Measurements from ENCODE around the gene N4BP2. TPM values are rescaled to one million over a fixed set of nuclear protein-coding genes. Genes with fewer than 3 reads are reported as not detected.
"Not testable (repeated sequence)": the region's sequence is repeated elsewhere in the genome, so short reads cannot be mapped to it uniquely, and the experiment has no call there.

N4BP2 gene
- total and polyA plus RNA-seq, 5 donors: 0.86 to 7.3 (median 6.1) TPM

GRCh38 chr4:40087799-40088366 is 31.2 kb downstream of the N4BP2 start:
- Histone ChIP-seq H3K27me3 (ENCODE audit: control insufficient read depth, insufficient read depth) (no peaks in the 10 kb centered on the region), H3K4me1 (ENCODE audit: control insufficient read depth, insufficient read depth, low read length) (no peaks in the 10 kb centered on the region), H3K27ac (ENCODE audit: low read length) (no peak overlapping the region), H3K4me3 (ENCODE audit: low read length) (no peak overlapping the region), H3K9me3 (ENCODE audit: control insufficient read depth, low read length) (no peaks in the 10 kb centered on the region)
- ATAC-seq (no peak), DNase-seq (no peak)
- WGBS: 90% methylated on average over 10 of the region's 10 CpGs
- intact Hi-C loops (cut with DNase I): no loop called here

GRCh38 chr4:40093400-40093799 is 36.8 kb downstream of the N4BP2 start:
- H3K27me3 ChIP-seq (ENCODE audit: control insufficient read depth, insufficient read depth); intact Hi-C loops (cut with DNase I); H3K4me3 ChIP-seq (ENCODE audit: low read length); H3K27ac ChIP-seq (ENCODE audit: low read length); H3K4me1 ChIP-seq (ENCODE audit: control insufficient read depth, insufficient read depth, low read length); H3K9me3 ChIP-seq (ENCODE audit: control insufficient read depth, low read length); ATAC-seq; DNase-seq: not testable (repeated sequence)
- 97% methylated on average over 10 of the region's 10 CpGs for WGBS

GRCh38 chr4:40099010-40099409 is 42.4 kb downstream of the N4BP2 start:
- 92% methylated on average over 8 of the region's 8 CpGs for WGBS
- no peak overlapping the region for H3K27ac ChIP-seq (ENCODE audit: low read length)
- ATAC-seq (no peak), DNase-seq (no peak)
- H3K4me1 ChIP-seq (ENCODE audit: control insufficient read depth, insufficient read depth, low read length): no peaks in the 10 kb centered on the region
- H3K4me3 ChIP-seq (ENCODE audit: low read length): no peak overlapping the region
- H3K27me3 ChIP-seq (ENCODE audit: control insufficient read depth, insufficient read depth): no peaks in the 10 kb centered on the region
- no peaks in the 10 kb centered on the region for H3K9me3 ChIP-seq (ENCODE audit: control insufficient read depth, low read length)
- intact Hi-C loops (cut with DNase I): no loop called here

GRCh38 chr4:40107150-40107549 is 50.5 kb downstream of the N4BP2 start:
- DNase-seq; H3K9me3 ChIP-seq (ENCODE audit: control insufficient read depth, low read length); ATAC-seq; H3K4me1 ChIP-seq (ENCODE audit: control insufficient read depth, insufficient read depth, low read length); intact Hi-C loops (cut with DNase I); H3K27ac ChIP-seq (ENCODE audit: low read length); H3K4me3 ChIP-seq (ENCODE audit: low read length); H3K27me3 ChIP-seq (ENCODE audit: control insufficient read depth, insufficient read depth): not testable (repeated sequence)
- over 99% methylated on average over 4 of the region's 4 CpGs for WGBS

- intact Hi-C loops (cut with DNase I): no loop called here
- Histone ChIP-seq H3K4me1 (ENCODE audit: control insufficient read depth, insufficient read depth, low read length) (no peaks in the 10 kb centered on the region), H3K27me3 (ENCODE audit: control insufficient read depth, insufficient read depth) (no peaks in the 10 kb centered on the region), H3K9me3 (ENCODE audit: control insufficient read depth, low read length) (no peaks in the 10 kb centered on the region), H3K4me3 (ENCODE audit: low read length) (no peak overlapping the region), H3K27ac (ENCODE audit: low read length) (no peak overlapping the region)
- DNase-seq (no peak), ATAC-seq (no peak)
- WGBS: 98% methylated on average over 3 of the region's 3 CpGs
Measured at GRCh38 chr4:40112027-40112792, 55.6 kb downstream of the N4BP2 start.

GRCh38 chr4:40114206-40114605 is 57.6 kb downstream of the N4BP2 start:
- 87% methylated on average over 1 of the region's 1 CpG for WGBS
- H3K27me3 ChIP-seq (ENCODE audit: control insufficient read depth, insufficient read depth): no peaks in the 10 kb centered on the region
- no peak for ATAC-seq

GRCh38 chr4:40118861-40119260 is 62.2 kb downstream of the N4BP2 start:
- Histone ChIP-seq H3K4me3 (ENCODE audit: low read length) (no peak overlapping the region), H3K9me3 (ENCODE audit: control insufficient read depth, low read length) (no peaks in the 10 kb centered on the region), H3K27me3 (ENCODE audit: control insufficient read depth, insufficient read depth) (no peaks in the 10 kb centered on the region), H3K4me1 (ENCODE audit: control insufficient read depth, insufficient read depth, low read length) (no peaks in the 10 kb centered on the region), H3K27ac (ENCODE audit: low read length) (no peak overlapping the region)
- intact Hi-C loops (cut with DNase I): no loop called here
- ATAC-seq (no peak), DNase-seq (no peak)
- WGBS: 83% methylated on average over 1 of the region's 1 CpG

More at GRCh38 chr4:40114206-40114605, 57.6 kb downstream of the N4BP2 start:
- Histone ChIP-seq H3K9me3 (ENCODE audit: control insufficient read depth, low read length) (no peaks in the 10 kb centered on the region), H3K4me1 (ENCODE audit: control insufficient read depth, insufficient read depth, low read length) (no peaks in the 10 kb centered on the region), H3K4me3 (ENCODE audit: low read length) (no peak overlapping the region), H3K27ac (ENCODE audit: low read length) (no peak overlapping the region)
- intact Hi-C loops (cut with DNase I): no loop called here
- DNase-seq: no peak

GRCh38 chr4:40119344-40119743 is 62.7 kb downstream of the N4BP2 start:
- intact Hi-C loops (cut with DNase I): no loop called here
- Histone ChIP-seq H3K4me1 (ENCODE audit: control insufficient read depth, insufficient read depth, low read length) (no peaks in the 10 kb centered on the region), H3K9me3 (ENCODE audit: control insufficient read depth, low read length) (no peaks in the 10 kb centered on the region), H3K4me3 (ENCODE audit: low read length) (no peak overlapping the region), H3K27ac (ENCODE audit: low read length) (no peak overlapping the region), H3K27me3 (ENCODE audit: control insufficient read depth, insufficient read depth) (no peaks in the 10 kb centered on the region)
- DNase-seq (no peak), ATAC-seq (no peak)
- 87% methylated on average over 3 of the region's 3 CpGs for WGBS

GRCh38 chr4:40121515-40121914 is 64.9 kb downstream of the N4BP2 start:
- ATAC-seq (peak; percentile 14 to 79), DNase-seq (no peak)
- H3K4me3 ChIP-seq (ENCODE audit: low read length): no peak overlapping the region

GRCh38 chr4:40122941-40123340 is 66.3 kb downstream of the N4BP2 start:
- DNase-seq (no peak), ATAC-seq (no peak)
- Histone ChIP-seq H3K27ac (ENCODE audit: low read length) (no peak overlapping the region), H3K4me3 (ENCODE audit: low read length) (no peak overlapping the region), H3K4me1 (ENCODE audit: control insufficient read depth, insufficient read depth, low read length) (no peaks in the 10 kb centered on the region), H3K27me3 (ENCODE audit: control insufficient read depth, insufficient read depth) (no peaks in the 10 kb centered on the region), H3K9me3 (ENCODE audit: control insufficient read depth, low read length) (no peaks in the 10 kb centered on the region)
- WGBS: 100% methylated on average over 1 of the region's 1 CpG
- intact Hi-C loops (cut with DNase I): no loop called here

More at GRCh38 chr4:40121515-40121914, 64.9 kb downstream of the N4BP2 start:
- Histone ChIP-seq H3K27me3 (ENCODE audit: control insufficient read depth, insufficient read depth) (no peaks in the 10 kb centered on the region), H3K4me1 (ENCODE audit: control insufficient read depth, insufficient read depth, low read length) (no peaks in the 10 kb centered on the region), H3K9me3 (ENCODE audit: control insufficient read depth, low read length) (no peaks in the 10 kb centered on the region), H3K27ac (ENCODE audit: low read length) (no peak overlapping the region)
- 63% methylated on average over 4 of the region's 4 CpGs for WGBS
- intact Hi-C loops (cut with DNase I): no loop called here

GRCh38 chr4:40124690-40125089 is 68.0 kb downstream of the N4BP2 start:
- DNase-seq: no peak
- Histone ChIP-seq H3K9me3 (ENCODE audit: control insufficient read depth, low read length) (no peaks in the 10 kb centered on the region), H3K4me3 (ENCODE audit: low read length) (no peak overlapping the region), H3K27ac (ENCODE audit: low read length) (no peak overlapping the region), H3K4me1 (ENCODE audit: control insufficient read depth, insufficient read depth, low read length) (no peaks in the 10 kb centered on the region), H3K27me3 (ENCODE audit: control insufficient read depth, insufficient read depth) (no peaks in the 10 kb centered on the region)
- intact Hi-C loops (cut with DNase I): no loop called here
- no peak for ATAC-seq

Measured in right cardiac atrium (tissue), 5 donors.